HepG2 (cell line): ENCODE results near the gene GABRG3. TPM values are rescaled to one million over a fixed set of nuclear protein-coding genes. Genes with fewer than 3 reads are reported as not detected.

Source experiments
- ATAC-seq: fragments of 200-7000 bp; cut with Tn5 transposase; 3 replicates; pipeline ENCODE4 v1.9.1; 2020; ENCODE audit warnings: mild to moderate bottlenecking, moderate library complexity
- BruUV-seq: library from RNA; stranded (reverse); fragments of 400-500 nt; replicated peaks from 2 replicates; lab custom pipeline; 2021; lab: Mats Ljungman, UMichigan
- CTCF ChIA-PET: fragments of 300-600 bp; formaldehyde crosslinking; extraction: SDS; loops from one replicate; lab custom pipeline; 2021; ENCODE audit warnings: low total read pairs, inconsistent platforms, low intra/inter-chr PET ratio; lab: Yijun Ruan, JAX
- POLR2A ChIA-PET: fragments of 350-600 bp; sonication (Branson Sonifier 250); formaldehyde crosslinking; loops from one replicate; lab custom pipeline; 2020; ENCODE audit warnings: antibody characterized with exemption, inconsistent platforms; lab: Yijun Ruan, JAX
- DNase-seq: peaks from one replicate; pipeline ENCODE4 v3.0.0-alpha.2; 2015; ENCODE audit warnings: low spot score
- FAIRE-seq: peaks from 3 replicates; lab custom pipeline; 2011; peaks lifted over from hg19 to GRCh38; lab: Jason Lieb, UNC
- H2AFZ ChIP-seq: one replicate; pipeline ENCODE4 v1.6.1; 2011; ENCODE audit warnings: low read length, inconsistent platforms
- H3K27ac ChIP-seq: fragments of 300-600 bp; 3 replicates; pipeline ENCODE4 v1.8.0; 2011; ENCODE audit warnings: mixed run types, mild to moderate bottlenecking, mixed read lengths, low read length, inconsistent platforms; ENCODE audit not compliant: insufficient read depth; ENCODE audit errors: extremely low read length
- H3K27me3 ChIP-seq, 2 experiments: fragments of 200-600 bp in 1 of 2; 2 replicates in 1 of 2; 3 replicates in 1 of 2; pipeline versions ENCODE4 v1.6.0 to v1.8.0; 2011; ENCODE audit warnings: low read length in 2 of 2, mild to moderate bottlenecking in 2 of 2, moderate library complexity in 2 of 2, inconsistent platforms in 1 of 2; ENCODE audit not compliant: insufficient read depth in 2 of 2, control insufficient read depth in 1 of 2
- H3K36me3 ChIP-seq, 2 experiments: fragments of 200-600 bp in 1 of 2; replicated peaks in 1 of 2; 2 replicates in 1 of 2; 3 replicates in 1 of 2; pipeline versions ENCODE4 v1.5.1 to v1.8.0; 2011; ENCODE audit warnings: low read length in 2 of 2, inconsistent platforms in 1 of 2; ENCODE audit not compliant: insufficient read depth in 2 of 2, control insufficient read depth in 1 of 2
- H3K4me1 ChIP-seq: 2 replicates; pipeline ENCODE4 v1.5.1; 2012; ENCODE audit warnings: low read length, inconsistent platforms; ENCODE audit not compliant: insufficient read depth
- H3K4me2 ChIP-seq: 2 replicates; pipeline ENCODE4 v1.6.0; 2011; ENCODE audit warnings: low read depth, low read length, inconsistent platforms
- H3K4me3 ChIP-seq, 3 experiments: fragments of 200-600 bp in 1 of 3; sonication (generic), shearing (Covaris generic) in 1 of 3; replicated peaks in 1 of 3; 2 replicates each; pipeline ENCODE4 v1.5.1; 2011 to 2016; ENCODE audit warnings: low read length in 3 of 3, inconsistent platforms in 2 of 3, low read depth in 2 of 3, mild to moderate bottlenecking in 2 of 3, control low read depth in 1 of 3, mixed read lengths in 1 of 3; ENCODE audit not compliant: insufficient read depth in 1 of 3
- H3K79me2 ChIP-seq: one replicate; pipeline ENCODE4 v1.6.1; 2011; ENCODE audit warnings: low read length, inconsistent platforms; ENCODE audit not compliant: insufficient read depth
- H3K9ac ChIP-seq: 2 replicates; pipeline ENCODE4 v1.6.0; 2011; ENCODE audit warnings: mild to moderate bottlenecking, low read depth, low read length, inconsistent platforms; ENCODE audit not compliant: insufficient read depth
- H3K9me3 ChIP-seq: 2 replicates; pipeline ENCODE4 v1.5.1; 2012; ENCODE audit warnings: mild to moderate bottlenecking, low read length
- H4K20me1 ChIP-seq: 2 replicates; pipeline ENCODE4 v1.6.0; 2011; ENCODE audit warnings: inconsistent platforms, mild to moderate bottlenecking, low read length, moderate library complexity; ENCODE audit not compliant: insufficient read depth
- HDAC2 ChIP-seq: sonication (generic); formaldehyde crosslinking; IDR thresholded peaks from 2 replicates; pipeline ENCODE4 v1.4.0; 2020; ENCODE audit warnings: missing genetic modification reagents
- JUN ChIP-seq: sonication (generic); formaldehyde crosslinking; IDR thresholded peaks from 2 replicates; pipeline ENCODE4 v1.4.0; 2020; ENCODE audit warnings: mild to moderate bottlenecking, missing genetic modification reagents
- KDM4B ChIP-seq: sonication (generic); formaldehyde crosslinking; IDR thresholded peaks from 2 replicates; pipeline ENCODE4 v1.4.0; 2020; ENCODE audit warnings: missing genetic modification reagents
- MLLT10 ChIP-seq: sonication (generic); formaldehyde crosslinking; IDR thresholded peaks from 2 replicates; pipeline ENCODE4 v1.4.0; 2020; ENCODE audit warnings: missing genetic modification reagents
- SMYD3 ChIP-seq: sonication (generic); formaldehyde crosslinking; IDR thresholded peaks from 2 replicates; pipeline ENCODE4 v1.8.1; 2023; ENCODE audit warnings: mild to moderate bottlenecking, missing genetic modification reagents
- ZFP37 ChIP-seq: sonication (generic); formaldehyde crosslinking; IDR thresholded peaks from 2 replicates; pipeline ENCODE4 v1.4.0; 2020; ENCODE audit warnings: missing genetic modification reagents, borderline replicate concordance
- ZFX ChIP-seq: sonication (generic); formaldehyde crosslinking; IDR thresholded peaks from 2 replicates; pipeline ENCODE4 v1.4.0; 2020; ENCODE audit warnings: mild to moderate bottlenecking, low read depth, missing genetic modification reagents, moderate library complexity
- ZNF101 ChIP-seq: sonication (generic); formaldehyde crosslinking; IDR thresholded peaks from 2 replicates; pipeline ENCODE4 v1.4.0; 2020; ENCODE audit warnings: mild to moderate bottlenecking, low read depth, missing genetic modification reagents, borderline replicate concordance
- ZNF24 ChIP-seq: fragments of 450-650 bp; IDR thresholded peaks from 2 replicates; pipeline ENCODE4 v1.6.1; 2017; ENCODE audit warnings: antibody characterized with exemption, mild to moderate bottlenecking
- ZNF263 ChIP-seq: sonication (generic); formaldehyde crosslinking; IDR thresholded peaks from 2 replicates; pipeline ENCODE4 v1.4.0; 2020; ENCODE audit warnings: missing genetic modification reagents
- ZNF546 ChIP-seq: sonication (generic); formaldehyde crosslinking; conservative IDR thresholded peaks from 2 replicates; pipeline ENCODE4 v1.8.1; 2023; ENCODE audit warnings: mild to moderate bottlenecking, missing genetic modification reagents
- ZNF790 ChIP-seq: sonication (generic); formaldehyde crosslinking; IDR thresholded peaks from 2 replicates; pipeline ENCODE4 v1.8.0; 2022; ENCODE audit warnings: missing genetic modification reagents, mild to moderate bottlenecking, borderline replicate concordance
- WGBS: methylation state at CpG from one replicate; pipeline ENCODE4 v1.1.6; 2017; ENCODE audit warnings: low lambda C conversion rate; 5-methylcytosine and 5-hydroxymethylcytosine counted together
- in situ Hi-C: cut with HindIII; loops from 2 replicates; pipeline ENCODE4 v1.10.0; 2017; ENCODE audit warnings: low pct_unique_long_range_greater_than_20kb; ENCODE audit not compliant: extremely low pct_ligation_motif_present
- intact Hi-C: fragments of 100-400 bp; cut with micrococcal nuclease; formaldehyde crosslinking; loops from one replicate; pipeline ENCODE4 v1.10.0; 2022; ENCODE audit not compliant: unreplicated experiment
- polyA plus RNA-seq, 8 experiments: library from polyadenylated mRNA; depleted of rRNA in 3 of 8; stranded (reverse) in 7 of 8; unstranded in 1 of 8; fragments of >200 nt; fragmentation: Illumina TruSeq in 4 of 8; extraction: Trizol in 4 of 8; gene quantifications; 2 replicates each; pipeline versions ENCODE4 v1.2.1 to v1.2.3, GENCODE V29; 2011 to 2016; ENCODE audit warnings: low read depth in 4 of 8, missing spikeins in 1 of 8, mixed read lengths in 1 of 8; ENCODE audit not compliant: insufficient read depth in 1 of 8
- total RNA-seq, 5 experiments: library from RNA; depleted of rRNA; stranded (reverse); fragments of >200 nt; fragmentation: Illumina TruSeq; extraction: Trizol; gene quantifications; 2 replicates each; pipeline ENCODE4 v1.2.3, GENCODE V29; 2016; ENCODE audit warnings: low read depth in 1 of 5
- TF ChIP-seq, protein P1 (sequence below): sonication (generic); formaldehyde crosslinking; IDR thresholded peaks from 2 replicates; pipeline ENCODE4 v1.4.0; 2020; ENCODE audit warnings: missing genetic modification reagents, low read depth, mild to moderate bottlenecking, borderline replicate concordance
- TF ChIP-seq, protein P2 (sequence below): sonication (generic); formaldehyde crosslinking; IDR thresholded peaks from 2 replicates; pipeline ENCODE4 v1.8.0; 2022; ENCODE audit warnings: missing genetic modification reagents, mild to moderate bottlenecking, moderate library complexity, borderline replicate concordance
- TF ChIP-seq, protein P3 (sequence below): sonication (generic); formaldehyde crosslinking; IDR thresholded peaks from 2 replicates; pipeline ENCODE4 v1.4.0; 2020; ENCODE audit warnings: missing genetic modification reagents

GABRG3 gene
- total and polyA plus RNA-seq, 2 of the 13 experiments (the other 11 are each of a cell fraction or from before 2014, with no cell fraction given), result not detected

DNA sequence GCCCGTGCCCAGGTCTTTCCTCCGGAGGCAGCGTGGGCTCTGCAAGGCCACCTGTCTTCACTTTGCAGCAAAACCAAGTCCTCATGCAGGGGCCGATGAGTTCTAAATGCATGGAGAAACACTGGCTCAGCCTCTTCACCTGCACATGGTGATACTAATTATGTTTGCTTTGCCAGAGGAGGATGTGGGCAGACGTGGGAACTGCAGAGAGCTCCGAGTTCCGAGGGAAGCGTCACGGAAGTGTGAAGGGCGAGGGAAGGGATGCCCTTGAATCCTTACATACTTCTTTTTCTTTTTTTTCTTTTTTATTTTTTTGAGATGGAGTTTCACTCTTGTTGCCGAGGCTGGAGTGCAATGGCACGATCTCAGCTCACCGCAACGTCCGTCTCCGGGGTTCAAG lies 74.8 kb downstream of the GABRG3 start:
- no peaks in the 10 kb centered on the region for H3K36me3 ChIP-seq
- ATAC-seq (no peak), FAIRE-seq (no peak), DNase-seq (no peak)
- ChIA-PET CTCF (no interaction called here), POLR2A (no interaction called here)
- no TSS peak for BruUV-seq
- H2AFZ ChIP-seq, result no peak overlapping the region
- H4K20me1 ChIP-seq, result no peaks in the 10 kb centered on the region
- intact Hi-C loops, result no loop called here
- no peaks in the 10 kb centered on the region for H3K79me2 ChIP-seq
- no peaks in the 10 kb centered on the region for H3K4me1 ChIP-seq
- H3K4me2 ChIP-seq, result no peak overlapping the region
- in situ Hi-C loops, result no loop called here
- H3K9me3 ChIP-seq, result no peaks in the 10 kb centered on the region
- H3K9ac ChIP-seq, result no peak overlapping the region
- no peak for TF ChIP-seq ZNF790 (CRISPR knock-in tag)
- TF ChIP-seq HDAC2 (CRISPR knock-in tag), result no peak
- TF ChIP-seq ZNF263 (CRISPR knock-in tag), result no peak
- TF ChIP-seq, protein P1, sequence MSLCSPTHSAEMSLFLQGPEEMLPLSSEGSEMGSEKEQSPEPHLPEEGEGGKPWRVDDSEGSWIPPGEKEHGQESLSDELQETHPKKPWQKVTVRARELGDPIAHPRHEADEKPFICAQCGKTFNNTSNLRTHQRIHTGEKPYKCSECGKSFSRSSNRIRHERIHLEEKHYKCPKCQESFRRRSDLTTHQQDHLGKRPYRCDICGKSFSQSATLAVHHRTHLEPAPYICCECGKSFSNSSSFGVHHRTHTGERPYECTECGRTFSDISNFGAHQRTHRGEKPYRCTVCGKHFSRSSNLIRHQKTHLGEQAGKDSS (CRISPR knock-in tag), result no peak
- no peak for TF ChIP-seq ZFX (CRISPR knock-in tag)
- TF ChIP-seq ZNF24, result no peak
- TF ChIP-seq SMYD3, result no peak
- TF ChIP-seq, protein P2, sequence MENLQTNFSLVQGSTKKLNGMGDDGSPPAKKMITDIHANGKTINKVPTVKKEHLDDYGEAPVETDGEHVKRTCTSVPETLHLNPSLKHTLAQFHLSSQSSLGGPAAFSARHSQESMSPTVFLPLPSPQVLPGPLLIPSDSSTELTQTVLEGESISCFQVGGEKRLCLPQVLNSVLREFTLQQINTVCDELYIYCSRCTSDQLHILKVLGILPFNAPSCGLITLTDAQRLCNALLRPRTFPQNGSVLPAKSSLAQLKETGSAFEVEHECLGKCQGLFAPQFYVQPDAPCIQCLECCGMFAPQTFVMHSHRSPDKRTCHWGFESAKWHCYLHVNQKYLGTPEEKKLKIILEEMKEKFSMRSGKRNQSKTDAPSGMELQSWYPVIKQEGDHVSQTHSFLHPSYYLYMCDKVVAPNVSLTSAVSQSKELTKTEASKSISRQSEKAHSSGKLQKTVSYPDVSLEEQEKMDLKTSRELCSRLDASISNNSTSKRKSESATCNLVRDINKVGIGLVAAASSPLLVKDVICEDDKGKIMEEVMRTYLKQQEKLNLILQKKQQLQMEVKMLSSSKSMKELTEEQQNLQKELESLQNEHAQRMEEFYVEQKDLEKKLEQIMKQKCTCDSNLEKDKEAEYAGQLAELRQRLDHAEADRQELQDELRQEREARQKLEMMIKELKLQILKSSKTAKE (CRISPR knock-in tag), result no peak
- no peak for TF ChIP-seq ZFP37 (CRISPR knock-in tag)
- no peak for TF ChIP-seq MLLT10 (CRISPR knock-in tag)
- TF ChIP-seq ZNF101 (CRISPR knock-in tag), result no peak
- no peak for TF ChIP-seq KDM4B (CRISPR knock-in tag)
- TF ChIP-seq, protein P3, sequence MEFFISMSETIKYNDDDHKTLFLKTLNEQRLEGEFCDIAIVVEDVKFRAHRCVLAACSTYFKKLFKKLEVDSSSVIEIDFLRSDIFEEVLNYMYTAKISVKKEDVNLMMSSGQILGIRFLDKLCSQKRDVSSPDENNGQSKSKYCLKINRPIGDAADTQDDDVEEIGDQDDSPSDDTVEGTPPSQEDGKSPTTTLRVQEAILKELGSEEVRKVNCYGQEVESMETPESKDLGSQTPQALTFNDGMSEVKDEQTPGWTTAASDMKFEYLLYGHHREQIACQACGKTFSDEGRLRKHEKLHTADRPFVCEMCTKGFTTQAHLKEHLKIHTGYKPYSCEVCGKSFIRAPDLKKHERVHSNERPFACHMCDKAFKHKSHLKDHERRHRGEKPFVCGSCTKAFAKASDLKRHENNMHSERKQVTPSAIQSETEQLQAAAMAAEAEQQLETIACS (CRISPR knock-in tag), result no peak
- TF ChIP-seq ZNF546 (CRISPR knock-in tag), result no peak
- TF ChIP-seq JUN (CRISPR knock-in tag), result no peak
- peaks cover 0 to 17% of the 10 kb centered on the region in 2 experiments; a peak in 2 of 5 replicates for H3K27me3 ChIP-seq
- H3K4me3 ChIP-seq, result no peak overlapping the region
- H3K27ac ChIP-seq, result no peak overlapping the region
- WGBS, result 38% methylated on average over 16 of the region's 16 CpGs
